Right ventricle myocardium superior (tissue), 1 donor: ENCODE data around the gene GPR135. TPM values are rescaled to one million over a fixed set of nuclear protein-coding genes. Genes with fewer than 3 reads are reported as not detected.
"Not testable (repeated sequence)": the region's sequence is repeated elsewhere in the genome, so short reads cannot be mapped to it uniquely, and the experiment has no call there.

Experiments
- ATAC-seq: fragments of 200-7000 bp; cut with Tn5 transposase; one replicate; pipeline ENCODE4 v1.9.1; 2020; ENCODE audit warnings: mild to moderate bottlenecking; ENCODE audit not compliant: poor library complexity
- DNase-seq: peaks from one replicate; pipeline ENCODE4 v3.0.0-alpha.2; 2020
- intact Hi-C: fragments of 100-400 bp; cut with DNase I; formaldehyde crosslinking; loops from one replicate; pipeline ENCODE4 v1.11.2; 2022
- total RNA-seq: library from RNA; stranded (reverse); fragmentation: NEBNext Ultra II Directional; extraction: Animal tissue kit (Norgen Biotek cat#: 25700); gene quantifications from one replicate; pipeline ENCODE4 v1.2.1, GENCODE V29; 2021
- donor health status: DM: no; HTN: yes; CAD: no; lungs with severe emphysema.

Gene GPR135
- total RNA-seq, 1 donor from 2014 or later = 1.4 TPM

DNA sequence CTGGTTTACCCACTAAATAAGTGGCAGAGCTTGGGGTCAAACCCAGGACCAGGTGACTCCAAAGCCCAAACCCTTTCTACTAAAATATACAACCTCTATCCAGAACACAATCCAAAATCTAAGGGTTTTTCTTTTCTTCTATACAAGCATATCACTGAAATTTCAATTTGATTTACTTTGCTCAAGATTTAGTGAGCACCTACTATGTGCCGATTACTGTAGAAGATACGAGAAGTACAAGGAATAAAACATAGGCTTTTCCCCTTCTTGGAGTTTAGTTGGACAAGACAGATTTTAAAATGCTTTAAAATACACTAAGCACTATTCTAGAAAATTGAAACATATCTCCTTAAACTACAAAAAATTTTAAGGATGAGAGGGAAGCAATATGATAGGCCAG lies 16.2 kb upstream of the GPR135 start:
- intact Hi-C loops = no loop called here
- no peak for DNase-seq
- ATAC-seq = no peak

DNA sequence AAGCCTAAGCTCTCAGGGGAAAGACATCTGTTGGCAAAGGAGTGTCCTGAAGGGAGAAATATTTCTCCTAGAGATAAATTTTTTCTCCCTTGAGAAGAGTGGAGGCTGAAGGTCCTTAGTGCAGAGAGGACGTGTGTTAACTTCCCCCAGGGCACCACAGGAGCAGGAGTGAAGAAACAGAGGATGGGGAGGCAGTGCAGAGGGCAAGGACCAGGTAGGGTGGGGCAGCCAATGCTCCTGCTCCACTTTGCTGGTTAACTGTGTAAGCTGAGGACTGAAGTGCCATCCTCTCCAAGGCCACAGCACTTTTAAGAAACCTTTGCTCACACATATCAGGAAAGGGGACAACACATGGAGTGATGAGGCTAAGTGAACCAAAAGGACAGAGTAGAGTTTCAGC lies 15.0 kb upstream of the GPR135 start:
- no peak for ATAC-seq
- intact Hi-C loops = no loop called here
- no peak for DNase-seq

DNA sequence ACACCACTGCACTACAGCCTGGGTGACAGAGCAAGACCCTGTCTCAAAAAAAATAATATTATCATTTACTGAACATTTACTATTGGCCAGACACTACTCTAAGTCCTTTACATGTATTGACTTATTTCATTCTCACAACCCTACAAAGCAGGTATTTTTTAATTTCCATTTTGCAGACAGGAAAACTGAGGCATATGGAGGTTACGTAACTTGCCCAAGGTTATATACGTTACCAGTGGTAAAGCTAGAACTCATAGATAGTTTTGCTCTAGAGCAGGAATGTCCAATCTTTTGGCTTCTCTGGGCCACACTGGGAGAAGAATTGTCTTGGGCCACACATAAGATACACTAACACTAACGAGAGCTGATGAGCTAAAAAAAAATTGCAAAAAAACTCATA lies 13.4 kb upstream of the GPR135 start:
- intact Hi-C loops = no loop called here
- DNase-seq (no peak), ATAC-seq (no peak)

DNA sequence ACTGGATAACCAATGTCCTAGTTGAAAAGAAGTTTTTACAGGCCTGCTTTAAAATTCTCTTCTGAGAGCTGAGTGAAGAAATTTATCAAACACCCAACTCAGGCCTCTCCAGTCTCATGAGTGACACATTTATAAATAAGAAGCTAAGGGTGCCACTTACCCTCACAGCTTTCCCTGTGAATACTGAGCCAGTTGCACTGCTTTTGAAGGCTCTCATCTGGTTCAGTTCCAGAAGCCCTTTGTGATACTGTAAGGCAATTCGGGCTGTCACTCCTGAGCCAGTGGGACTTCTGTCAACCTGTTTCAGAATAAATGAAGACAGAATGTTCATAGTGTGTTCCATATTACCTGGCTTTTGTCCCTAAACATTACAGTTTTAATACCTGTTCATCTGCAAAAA lies 10.5 kb upstream of the GPR135 start:
- DNase-seq (no peak), ATAC-seq (peak; percentile 71)
- intact Hi-C loops = no loop called here

DNA sequence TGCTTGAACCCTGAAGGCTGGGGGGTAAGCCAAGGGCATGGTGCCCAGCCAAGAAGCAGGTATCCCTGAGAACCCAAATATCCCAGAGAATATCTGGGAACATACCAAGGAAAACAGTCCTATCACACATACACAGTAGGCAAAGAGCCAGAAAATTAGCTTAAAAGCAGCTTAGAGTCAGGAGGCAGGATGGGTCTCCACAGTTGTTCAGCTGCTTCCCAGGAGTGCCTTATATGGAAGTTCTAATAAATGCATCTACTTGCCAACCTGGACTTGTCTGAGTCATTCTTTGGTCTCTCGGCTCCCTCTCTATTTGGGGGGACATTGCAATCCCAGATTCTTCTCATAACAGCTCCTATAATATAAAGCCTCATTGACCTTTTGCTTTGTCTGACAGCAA lies 9.0 kb upstream of the GPR135 start:
- intact Hi-C loops = no loop called here
- ATAC-seq (peak; percentile 22), DNase-seq (no peak)

DNA sequence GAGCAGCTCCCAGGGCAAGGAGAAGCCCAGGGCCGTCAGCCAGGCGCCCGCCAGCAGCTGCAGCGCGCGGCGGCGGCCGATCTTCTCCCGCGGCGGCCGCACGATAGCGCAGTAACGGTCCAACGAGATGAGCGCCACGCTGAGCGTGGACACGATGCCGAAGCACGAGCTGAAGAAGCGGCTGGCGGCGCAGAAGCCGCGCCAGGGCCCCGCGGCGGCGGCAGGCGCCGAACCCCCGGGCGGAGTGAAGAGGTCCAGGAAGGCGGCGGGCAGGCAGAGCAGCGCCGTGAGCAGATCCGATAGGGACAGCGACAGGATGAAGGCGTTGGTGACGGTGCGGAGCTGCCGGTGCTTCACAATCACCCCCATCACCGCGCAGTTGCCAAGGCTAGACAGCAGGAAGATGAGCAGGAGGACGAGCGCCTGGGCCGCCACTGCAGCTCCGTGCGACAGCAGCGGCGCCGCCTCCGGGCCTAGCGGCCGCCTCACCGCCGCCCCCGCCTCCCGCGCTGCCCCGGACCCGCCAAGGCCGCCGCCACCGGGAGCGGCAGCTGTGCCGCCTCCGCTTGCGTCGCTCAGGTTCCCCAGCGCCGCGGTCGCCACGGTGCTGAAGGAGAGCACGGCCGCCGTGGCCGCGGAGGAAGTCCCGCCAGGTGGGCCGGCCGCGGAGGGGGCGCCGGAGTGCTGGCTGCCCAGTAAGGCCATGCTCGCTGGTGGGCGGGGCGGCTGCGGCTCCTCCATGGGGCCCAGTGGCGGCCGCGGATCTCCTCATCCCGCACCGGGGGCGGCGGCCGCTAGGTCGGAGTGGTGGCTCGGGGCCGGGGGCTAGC lies 479 bp downstream of the GPR135 start:
- DNase-seq (peak; percentile 81), ATAC-seq (peak; percentile 94)
- intact Hi-C loops = no loop called here

DNA sequence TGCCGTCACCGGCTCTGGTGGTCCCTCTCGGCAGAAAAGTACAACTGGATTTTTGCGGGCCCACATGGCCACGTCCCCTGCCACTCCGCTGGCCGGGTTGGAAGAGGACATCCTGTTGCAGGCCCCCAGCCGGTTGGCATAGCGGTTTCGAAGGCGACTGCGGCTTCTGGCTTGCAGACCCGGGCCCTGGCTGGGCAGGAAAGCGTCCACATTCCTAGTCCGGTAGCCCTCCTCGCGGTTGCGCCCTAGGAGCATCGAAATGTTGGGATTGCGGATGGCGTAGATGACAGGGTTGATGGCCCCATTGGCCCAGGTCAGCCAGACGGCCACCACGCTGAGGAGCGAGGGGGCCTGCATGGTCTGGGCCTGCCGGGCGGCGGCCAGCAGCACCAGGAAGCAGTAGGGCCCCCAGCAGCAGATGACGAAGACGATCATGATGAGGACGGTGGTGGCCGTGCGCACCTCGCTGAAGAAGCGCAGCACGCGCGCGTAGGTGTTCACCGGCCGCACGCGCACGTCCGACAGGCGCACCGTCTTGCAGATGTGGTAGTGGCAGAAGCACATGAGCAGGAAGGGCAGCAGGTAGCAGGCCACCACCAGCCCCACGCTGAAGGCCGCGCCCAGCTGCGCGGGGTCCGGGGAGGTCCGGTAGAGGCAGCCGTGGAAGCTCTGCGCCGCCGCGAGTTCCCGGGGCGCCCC lies 1.2 kb downstream of the GPR135 start:
- ATAC-seq = no peak
- intact Hi-C loops = no loop called here
- DNase-seq = no peak

DNA sequence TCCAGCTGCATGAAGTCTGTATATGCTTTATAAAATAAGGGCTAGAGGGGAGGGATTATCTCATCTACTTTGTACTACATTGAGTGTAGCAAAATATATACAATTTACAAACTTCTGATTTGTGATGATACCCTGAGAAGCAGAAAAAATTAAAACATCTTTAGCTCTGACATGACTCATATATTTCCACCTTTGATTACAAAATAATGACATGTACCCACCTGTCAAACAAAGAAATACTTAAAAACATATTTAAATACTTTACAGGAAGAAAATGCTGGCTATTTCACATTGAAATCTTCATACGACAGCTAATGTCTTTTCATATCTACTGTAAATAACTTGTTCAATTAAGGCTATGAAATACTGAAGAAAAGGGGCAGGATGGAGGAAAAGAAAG lies 3.3 kb downstream of the GPR135 start:
- no peak for DNase-seq
- intact Hi-C loops = no loop called here
- no peak for ATAC-seq

DNA sequence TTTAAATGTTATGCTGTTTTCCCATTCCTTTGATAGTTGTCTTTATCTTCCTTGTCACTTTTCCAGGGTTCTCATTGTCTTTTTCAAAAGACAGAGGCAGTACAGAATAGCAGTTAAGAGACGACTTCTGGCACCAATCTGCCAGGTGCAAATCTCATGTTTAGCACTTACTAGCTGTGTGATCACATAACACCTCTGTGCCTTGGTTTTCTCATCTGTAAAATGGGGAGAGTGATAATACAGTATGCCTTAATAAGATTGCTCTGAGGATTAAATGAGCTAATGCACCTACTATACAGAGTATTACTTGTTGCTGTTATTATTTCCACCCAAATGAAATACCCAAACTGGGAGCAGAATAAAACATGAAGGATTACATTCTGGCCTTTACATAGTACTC lies 4.8 kb downstream of the GPR135 start:
- DNase-seq (no peak), ATAC-seq (no peak)
- intact Hi-C loops = no loop called here

DNA sequence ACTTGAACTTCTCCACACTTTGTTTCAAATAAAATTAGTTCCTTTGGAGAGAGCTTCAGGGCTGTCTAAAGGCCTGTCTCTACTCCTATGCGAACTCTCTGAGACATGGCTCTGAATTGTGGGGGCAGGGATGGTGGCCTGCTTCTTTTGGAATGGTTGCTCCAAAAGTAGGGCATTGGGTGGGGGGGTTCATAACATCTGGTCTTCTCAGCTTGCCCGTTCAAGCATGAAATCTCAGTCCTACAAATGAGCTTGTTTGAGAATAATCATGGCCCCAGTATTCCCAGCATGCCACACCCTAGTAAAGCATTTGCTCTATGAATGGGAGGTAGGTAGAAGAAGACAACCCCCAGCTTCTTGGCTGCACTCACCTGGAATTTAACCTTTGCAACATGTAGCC lies 6.7 kb downstream of the GPR135 start:
- intact Hi-C loops = no loop called here
- no peak for DNase-seq

DNA sequence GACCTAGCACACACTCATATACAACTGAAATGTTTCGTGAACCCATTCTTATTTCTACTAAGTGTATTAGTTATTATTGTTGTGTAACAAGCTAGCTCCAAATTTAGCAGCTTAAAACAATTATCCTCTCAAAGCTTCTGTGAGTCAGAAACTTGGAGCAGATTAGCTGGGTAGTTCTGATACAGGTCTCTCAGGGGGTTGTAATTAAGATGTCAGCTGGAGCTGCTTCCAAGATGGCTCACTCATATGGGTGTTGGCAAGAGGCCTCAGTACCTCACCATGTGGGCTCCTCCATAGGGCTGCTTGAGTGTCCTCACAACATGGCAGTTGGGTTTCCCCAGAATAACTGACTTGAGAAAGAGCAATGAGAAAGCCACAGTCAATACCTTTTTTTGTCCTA lies 9.8 kb downstream of the GPR135 start:
- intact Hi-C loops = no loop called here
- DNase-seq (no peak), ATAC-seq (no peak)

More for the DNA sequence above, 6.7 kb downstream of the GPR135 start:
- ATAC-seq = no peak

DNA sequence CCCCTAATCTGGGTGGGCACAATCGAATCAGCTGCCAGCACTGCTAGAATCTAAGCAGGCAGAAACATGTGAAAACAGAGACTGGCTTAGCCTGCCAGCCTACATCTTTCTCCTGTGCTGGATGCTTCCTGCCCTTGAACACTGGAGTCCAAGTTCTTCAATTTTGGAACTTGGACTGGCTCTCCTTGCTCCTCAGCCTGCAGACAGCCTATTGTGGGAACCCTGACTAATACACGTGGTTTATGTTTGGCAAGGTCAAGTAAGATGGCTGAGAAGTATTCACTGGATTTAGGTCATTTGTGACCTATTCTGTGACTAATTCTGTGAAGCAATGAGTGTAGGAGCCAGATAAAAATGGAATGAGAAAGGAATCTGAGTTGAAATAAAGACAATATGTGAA lies 11.0 kb downstream of the GPR135 start:
- ATAC-seq = peak; percentile 79
- DNase-seq = no peak
- intact Hi-C loops = no loop called here

DNA sequence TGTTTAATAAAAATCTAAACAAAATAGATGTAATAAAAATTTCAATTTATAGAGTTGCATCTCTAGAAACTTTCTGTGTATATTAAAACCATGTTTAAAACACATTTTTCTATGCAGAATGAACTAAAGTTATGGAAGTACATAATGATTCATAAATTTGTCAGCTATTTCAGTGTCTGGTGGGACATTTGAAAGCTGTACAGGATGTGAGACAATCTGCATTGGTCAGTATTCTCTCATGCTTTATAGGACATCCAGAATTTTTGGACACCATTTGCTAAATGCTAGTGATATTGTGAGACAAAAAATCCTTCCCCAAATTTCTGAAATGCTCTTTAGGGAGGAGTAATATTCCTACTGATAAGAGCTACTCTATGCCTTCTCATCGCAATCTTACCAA lies 13.3 kb downstream of the GPR135 start:
- DNase-seq (no peak), ATAC-seq (no peak)
- intact Hi-C loops = no loop called here

DNA sequence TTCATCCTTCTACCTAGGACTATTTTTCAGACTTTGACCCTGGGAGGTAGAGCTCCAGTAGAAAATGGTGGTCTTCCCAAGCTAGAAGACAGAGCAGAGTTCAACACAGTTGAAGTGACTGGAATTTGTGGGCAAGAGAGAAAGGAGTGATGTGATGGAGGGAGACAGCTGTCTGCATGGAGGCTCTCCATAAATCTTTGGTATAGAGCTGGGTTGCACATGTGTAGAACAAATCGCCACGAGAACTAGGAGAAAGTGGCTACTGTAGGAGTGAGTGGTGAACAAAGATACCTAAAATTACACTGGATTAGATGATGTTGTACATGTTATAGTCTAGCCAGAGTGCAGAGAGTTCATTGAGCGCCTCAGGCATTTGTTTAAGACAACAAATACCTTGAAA lies 14.5 kb downstream of the GPR135 start:
- DNase-seq (no peak), ATAC-seq (no peak)
- intact Hi-C loops = no loop called here

DNA sequence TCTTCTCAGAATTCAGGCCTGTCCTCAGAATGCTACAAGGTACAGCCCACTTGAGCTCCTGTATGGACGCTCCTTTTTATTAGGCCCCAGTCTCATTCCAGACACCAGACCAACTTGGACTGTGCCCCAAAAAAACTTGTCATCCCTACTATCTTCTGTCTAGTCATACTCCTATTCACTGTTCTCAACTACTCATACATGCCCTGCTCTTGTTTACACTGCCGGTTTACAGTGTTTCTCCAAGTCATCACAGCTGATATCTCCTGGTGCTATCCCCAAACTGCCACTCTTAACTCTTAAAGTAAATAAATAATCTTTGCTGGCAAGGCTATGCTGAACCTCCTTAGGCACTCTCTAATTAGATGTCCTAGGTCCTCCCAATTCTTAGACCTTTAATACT lies 16.5 kb downstream of the GPR135 start:
- ATAC-seq, intact Hi-C loops, DNase-seq: not testable (repeated sequence)

DNA sequence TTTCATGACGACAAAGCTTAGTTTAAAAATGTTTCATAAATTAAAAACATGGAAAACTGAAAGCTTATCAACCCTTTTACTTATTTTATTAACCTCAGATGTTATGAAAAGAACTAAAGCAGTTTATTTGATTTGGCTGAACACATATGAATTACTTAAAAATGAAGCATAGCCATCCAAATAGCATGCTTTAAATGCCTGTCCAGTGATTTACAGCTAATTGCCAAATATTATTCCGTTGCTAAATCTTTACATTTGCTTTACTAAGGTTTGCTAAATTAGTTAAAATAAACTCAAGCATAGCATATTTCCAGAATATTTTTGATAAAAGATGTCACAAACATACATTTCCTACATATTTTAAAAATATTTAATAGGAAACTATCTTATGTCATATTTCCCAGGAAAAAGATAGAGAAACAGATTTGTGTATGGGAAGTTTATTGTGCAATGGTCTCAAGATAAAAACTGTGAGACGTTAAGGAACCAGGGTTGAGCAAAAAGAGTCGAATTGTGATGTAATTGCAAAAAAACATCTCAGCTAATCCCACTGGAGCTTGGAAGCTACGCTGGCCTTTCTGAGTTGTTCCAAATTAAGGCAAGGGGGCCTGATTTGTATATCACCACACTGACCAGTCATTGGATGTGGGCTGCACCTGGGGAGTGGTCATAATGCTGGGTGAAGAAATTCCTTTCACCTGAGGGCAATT lies 25.8 kb downstream of the GPR135 start:
- intact Hi-C loops = no loop called here
- DNase-seq (no peak), ATAC-seq (peak; percentile 63)

DNA sequence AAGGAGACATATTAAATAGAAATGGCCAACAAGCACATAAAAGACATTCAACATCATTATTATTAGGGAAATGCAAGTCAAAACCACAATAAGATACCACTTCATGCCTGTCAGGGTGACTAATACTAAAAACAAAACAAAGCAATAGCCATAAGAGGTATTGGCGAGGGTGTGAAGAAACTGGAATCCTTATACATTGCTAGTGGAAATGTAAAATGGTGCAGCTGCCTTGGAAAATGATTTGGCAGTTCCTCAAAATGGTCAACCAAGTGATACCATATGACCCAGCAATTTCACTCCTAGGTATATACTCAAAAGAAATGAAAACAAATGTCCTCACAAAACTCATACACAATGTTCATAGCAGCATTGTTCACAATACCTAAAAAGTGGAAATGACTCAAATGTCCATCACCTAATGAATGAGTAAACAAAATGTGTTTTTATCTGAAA lies 27.0 kb downstream of the GPR135 start:
- DNase-seq (no peak), ATAC-seq (no peak)
- intact Hi-C loops = no loop called here

DNA sequence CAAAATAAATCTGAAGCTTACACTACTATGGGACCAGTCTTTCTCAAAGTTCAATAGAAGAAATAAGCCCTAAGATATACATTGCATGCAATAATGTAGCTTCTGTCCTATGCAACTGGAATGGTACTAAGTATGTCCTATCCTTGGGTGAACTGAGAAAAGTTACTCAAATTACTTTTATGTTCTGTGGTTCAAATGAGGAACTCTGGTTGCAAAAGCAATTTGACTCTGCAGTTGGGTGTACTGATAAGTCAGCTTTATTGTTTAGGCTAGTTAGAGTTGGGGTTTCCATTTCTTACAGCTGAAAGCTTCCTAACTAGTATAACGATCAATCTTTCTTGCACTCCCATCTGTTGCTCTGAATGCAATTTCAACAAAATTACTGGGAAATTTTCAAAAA lies 29.2 kb downstream of the GPR135 start:
- DNase-seq (no peak), ATAC-seq (peak; percentile 18)
- intact Hi-C loops = no loop called here

DNA sequence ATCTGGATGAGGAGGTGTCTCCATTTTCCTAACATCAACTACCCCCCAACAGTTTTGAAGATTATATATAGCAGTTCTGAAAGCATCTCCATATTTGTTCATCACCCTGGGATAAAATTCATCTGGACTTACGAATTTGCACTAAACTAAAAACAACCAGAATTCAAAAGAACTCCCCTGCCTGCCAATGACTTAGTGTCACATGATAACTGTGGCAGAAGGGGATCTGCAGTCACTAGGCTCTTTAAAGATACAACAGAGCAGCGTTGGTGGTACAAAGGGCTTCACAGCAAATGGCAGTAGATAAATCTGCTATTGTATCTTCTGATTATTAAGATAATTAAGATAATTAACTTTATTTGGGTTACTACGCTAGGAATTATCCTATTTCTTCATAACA lies 30.1 kb downstream of the GPR135 start:
- DNase-seq = no peak
- intact Hi-C loops = no loop called here
- no peak for ATAC-seq

DNA sequence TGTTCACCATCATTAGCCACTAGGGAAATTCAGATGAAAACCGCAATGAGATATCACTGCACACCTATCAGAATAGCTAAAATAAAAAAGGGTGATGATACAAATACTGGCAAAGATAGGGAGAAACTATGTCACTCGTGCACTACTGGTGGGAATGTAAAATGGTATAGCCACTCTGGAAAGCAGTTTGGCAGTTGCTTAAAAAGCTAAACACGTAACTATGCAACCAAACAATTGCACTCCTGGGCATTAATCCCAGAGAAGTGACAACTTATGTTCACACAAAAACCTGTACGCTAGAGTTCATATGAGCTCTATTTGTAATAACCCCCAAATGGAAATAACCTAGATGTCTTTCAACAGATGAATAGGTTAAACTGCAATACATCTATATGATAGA lies 35.4 kb downstream of the GPR135 start:
- intact Hi-C loops = loop anchor here (10.0 kb wide), 1 partner anchor 95 kb away; no protein-coding TSS in a partner anchor
- no peak for DNase-seq
- peak; percentile 55 for ATAC-seq
